Measurements from ENCODE around the gene EPDR1.

Gene EPDR1

GRCh38 chr7:37920305-37920848, at the start of gene EPDR1:
EPDR1 (plus strand) TSS chr7:37920640; CDS start chr7:37920940, 300 bp downstream.
- DNase-seq (ENCODE audit: low read depth in 1 of 2, low spot score in 1 of 2) = peak in 1 of 2 experiments; percentile 18
- no peak for TF ChIP-seq JUND (IDR thresholded peaks at IDR 0.05; ENCODE audit: low read depth)
- in situ Hi-C loops (cut with HindIII; ENCODE audit: low pct_unique_long_range_greater_than_20kb, low sequenced_read_pairs) = no loop called here

- TF ChIP-seq JUND (IDR thresholded peaks at IDR 0.05; ENCODE audit: low read depth) = no peak
- in situ Hi-C loops (cut with HindIII; ENCODE audit: low pct_unique_long_range_greater_than_20kb, low sequenced_read_pairs) = no loop called here
- DNase-seq (ENCODE audit: low read depth in 1 of 2, low spot score in 1 of 2) = no peak
These were observed 38.4 kb upstream of the EPDR1 start for GRCh38 chr7:37882086-37882485.

GRCh38 chr7:37893359-37893758, 27.1 kb upstream of the EPDR1 start:
- DNase-seq (ENCODE audit: low read depth in 1 of 2, low spot score in 1 of 2) = no peak
- in situ Hi-C loops (cut with HindIII; ENCODE audit: low pct_unique_long_range_greater_than_20kb, low sequenced_read_pairs) = no loop called here
- no peak for TF ChIP-seq JUND (IDR thresholded peaks at IDR 0.05; ENCODE audit: low read depth)

GRCh38 chr7:37894671-37895070, 25.8 kb upstream of the EPDR1 start:
- in situ Hi-C loops (cut with HindIII; ENCODE audit: low pct_unique_long_range_greater_than_20kb, low sequenced_read_pairs) = no loop called here
- TF ChIP-seq JUND (IDR thresholded peaks at IDR 0.05; ENCODE audit: low read depth) = no peak
- DNase-seq (ENCODE audit: low read depth in 1 of 2, low spot score in 1 of 2) = no peak

- in situ Hi-C loops (cut with HindIII; ENCODE audit: low pct_unique_long_range_greater_than_20kb, low sequenced_read_pairs) = no loop called here
- no peak for DNase-seq (ENCODE audit: low read depth in 1 of 2, low spot score in 1 of 2)
These were observed 20.7 kb upstream of the EPDR1 start for GRCh38 chr7:37899712-37900247.

GRCh38 chr7:37901236-37901827, 19.1 kb upstream of the EPDR1 start:
- in situ Hi-C loops (cut with HindIII; ENCODE audit: low pct_unique_long_range_greater_than_20kb, low sequenced_read_pairs) = no loop called here
- no peak for TF ChIP-seq JUND (IDR thresholded peaks at IDR 0.05; ENCODE audit: low read depth)
- DNase-seq (ENCODE audit: low read depth in 1 of 2, low spot score in 1 of 2) = peak; percentile 30 to 61

More at GRCh38 chr7:37899712-37900247, 20.7 kb upstream of the EPDR1 start:
- no peak for TF ChIP-seq JUND (IDR thresholded peaks at IDR 0.05; ENCODE audit: low read depth)

GRCh38 chr7:37901890-37902524, 18.4 kb upstream of the EPDR1 start:
- in situ Hi-C loops (cut with HindIII; ENCODE audit: low pct_unique_long_range_greater_than_20kb, low sequenced_read_pairs) = no loop called here
- TF ChIP-seq JUND (IDR thresholded peaks at IDR 0.05; ENCODE audit: low read depth) = no peak
- peak; percentile 23 to 83 for DNase-seq (ENCODE audit: low read depth in 1 of 2, low spot score in 1 of 2)

- no peak for DNase-seq (ENCODE audit: low read depth in 1 of 2, low spot score in 1 of 2)
- TF ChIP-seq JUND (IDR thresholded peaks at IDR 0.05; ENCODE audit: low read depth) = no peak
- in situ Hi-C loops (cut with HindIII; ENCODE audit: low pct_unique_long_range_greater_than_20kb, low sequenced_read_pairs) = no loop called here
These were observed 12.1 kb upstream of the EPDR1 start for GRCh38 chr7:37908221-37908788.

GRCh38 chr7:37912756-37913155, 7.7 kb upstream of the EPDR1 start:
- in situ Hi-C loops (cut with HindIII; ENCODE audit: low pct_unique_long_range_greater_than_20kb, low sequenced_read_pairs) = no loop called here
- DNase-seq (ENCODE audit: low read depth in 1 of 2, low spot score in 1 of 2) = no peak
- TF ChIP-seq JUND (IDR thresholded peaks at IDR 0.05; ENCODE audit: low read depth) = no peak

- DNase-seq (ENCODE audit: low read depth in 1 of 2, low spot score in 1 of 2) = no peak
- no peak for TF ChIP-seq JUND (IDR thresholded peaks at IDR 0.05; ENCODE audit: low read depth)
- in situ Hi-C loops (cut with HindIII; ENCODE audit: low pct_unique_long_range_greater_than_20kb, low sequenced_read_pairs) = no loop called here
These were observed 5.0 kb upstream of the EPDR1 start for GRCh38 chr7:37915438-37915837.

- DNase-seq (ENCODE audit: low read depth in 1 of 2, low spot score in 1 of 2) = no peak
- in situ Hi-C loops (cut with HindIII; ENCODE audit: low pct_unique_long_range_greater_than_20kb, low sequenced_read_pairs) = no loop called here
These were observed 4.3 kb upstream of the EPDR1 start for GRCh38 chr7:37916017-37916672.

More at GRCh38 chr7:37916017-37916672, 4.3 kb upstream of the EPDR1 start:
- no peak for TF ChIP-seq JUND (IDR thresholded peaks at IDR 0.05; ENCODE audit: low read depth)
